Peyer's patch (tissue), 4 donors: Measurements from ENCODE around the gene TBC1D30. TPM values are rescaled to one million over a fixed set of nuclear protein-coding genes. Genes with fewer than 3 reads are reported as not detected.

Source experiments
- DNase-seq, 3 donors: peaks; one replicate each; pipeline ENCODE4 v3.0.0-alpha.2; 2017 to 2019
- H3K27ac ChIP-seq, 4 donors: fragments of 200-600 bp; sonication (generic); one replicate each; pipeline ENCODE4 v1.5.1; 2016 to 2019
- H3K27me3 ChIP-seq, 2 donors: fragments of 200-600 bp; sonication (generic); one replicate each; pipeline ENCODE4 v1.5.1; 2019
- H3K36me3 ChIP-seq, 3 donors: fragments of 200-600 bp; sonication (generic); one replicate each; pipeline ENCODE4 v1.5.1; 2016 to 2019
- H3K4me1 ChIP-seq, 4 donors: fragments of 200-600 bp; sonication (generic); one replicate each; pipeline ENCODE4 v1.5.1; 2016 to 2019
- H3K4me3 ChIP-seq, 4 donors: fragments of 200-600 bp; sonication (generic); 1 replicate in 3 of 4; 2 replicates in 1 of 4; pipeline ENCODE4 v1.5.1; 2016 to 2019; ENCODE audit warnings: mild to moderate bottlenecking in 1 of 4
- H3K9me3 ChIP-seq, 4 donors: fragments of 200-600 bp; sonication (generic); one replicate each; pipeline ENCODE4 v1.5.1; 2016 to 2019; ENCODE audit warnings: mild to moderate bottlenecking in 1 of 4
- CTCF ChIP-seq, 6 experiments: fragments of 450-650 bp in 4 of 6; fragments of 200-600 bp in 2 of 6; sonication (generic) in 1 of 6; IDR thresholded peaks; one replicate each; pipeline ENCODE4 v1.5.1; 2017 to 2019; ENCODE audit warnings: antibody characterized with exemption in 6 of 6, mild to moderate bottlenecking in 3 of 6, moderate library complexity in 1 of 6
- POLR2A ChIP-seq, 2 donors: fragments of 450-650 bp; IDR thresholded peaks; one replicate each; pipeline ENCODE4 v1.5.1; 2017; ENCODE audit warnings: antibody characterized with exemption in 2 of 2, mild to moderate bottlenecking in 2 of 2, moderate library complexity in 2 of 2
- total RNA-seq, 4 donors: library from RNA; depleted of rRNA; stranded (reverse); fragments of >200 nt; gene quantifications; one replicate each; pipeline ENCODE4 v1.1.0, GENCODE V29; 2016

The TBC1D30 gene
- total RNA-seq, 4 donors from 2014 or later: 7.8 to 16.8 (median 10.9) TPM

- no peaks in the 10 kb centered on the region for H3K36me3 ChIP-seq
- H3K27ac ChIP-seq: no peak overlapping the region
- H3K27me3 ChIP-seq: peaks cover 0 to 7% of the 10 kb centered on the region in 2 donors
- H3K4me3 ChIP-seq: no peak overlapping the region
- TF ChIP-seq CTCF (IDR thresholded peaks at IDR 0.05) (no peak), POLR2A (IDR thresholded peaks at IDR 0.05) (no peak)
- no peak for DNase-seq
- peaks cover 0 to 9% (median 5%) of the 10 kb centered on the region in 4 donors for H3K4me1 ChIP-seq
- no peaks in the 10 kb centered on the region for H3K9me3 ChIP-seq
These were observed 4.5 kb upstream of the TBC1D30 start for GRCh38 chr12:64819816-64820402.

- H3K9me3 ChIP-seq: no peaks in the 10 kb centered on the region
- H3K4me1 ChIP-seq: peaks cover 0 to 16% (median 10%) of the 10 kb centered on the region in 4 donors
- H3K27ac ChIP-seq: no peak overlapping the region
- TF ChIP-seq CTCF (IDR thresholded peaks at IDR 0.05) (no peak), POLR2A (IDR thresholded peaks at IDR 0.05) (no peak)
- H3K36me3 ChIP-seq: no peaks in the 10 kb centered on the region
- H3K4me3 ChIP-seq: no peak overlapping the region
- H3K27me3 ChIP-seq: peaks cover 0 to 14% of the 10 kb centered on the region in 2 donors
- no peak for DNase-seq
These were observed 3.9 kb upstream of the TBC1D30 start for GRCh38 chr12:64820593-64820992.

DNA sequence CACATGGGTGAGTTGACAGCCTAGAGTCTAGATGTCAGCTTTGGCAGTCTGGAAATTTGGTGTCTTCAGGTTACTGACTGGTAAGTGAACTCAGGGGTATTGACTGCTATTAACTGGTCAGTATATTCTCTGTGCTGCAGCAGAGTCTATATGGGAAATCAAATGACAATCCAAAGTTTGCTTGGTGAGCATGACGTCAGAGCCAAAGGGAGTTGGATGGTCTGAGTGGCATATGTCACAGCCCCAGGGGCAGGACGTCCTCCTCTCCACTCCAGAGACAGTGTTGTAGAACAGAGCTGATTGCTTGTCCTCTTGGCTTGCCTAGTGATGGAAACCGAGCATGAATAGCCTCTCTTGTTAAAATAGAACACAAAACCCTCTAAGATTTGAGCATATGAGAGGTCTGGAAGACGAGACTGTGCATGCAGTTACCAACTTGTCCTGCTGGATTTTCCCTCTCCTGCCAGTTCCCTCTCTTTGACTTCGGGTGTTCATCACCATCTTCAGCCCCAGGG is 3.3 kb upstream of the TBC1D30 start:
- Histone ChIP-seq H3K27ac (no peak overlapping the region), H3K9me3 (no peaks in the 10 kb centered on the region), H3K36me3 (no peaks in the 10 kb centered on the region), H3K27me3 (peaks cover 0 to 17% of the 10 kb centered on the region in 2 donors), H3K4me1 (peaks cover 0 to 19% (median 11%) of the 10 kb centered on the region in 4 donors), H3K4me3 (no peak overlapping the region)
- DNase-seq: no peak
- TF ChIP-seq CTCF (IDR thresholded peaks at IDR 0.05) (no peak), POLR2A (IDR thresholded peaks at IDR 0.05) (no peak)

DNA sequence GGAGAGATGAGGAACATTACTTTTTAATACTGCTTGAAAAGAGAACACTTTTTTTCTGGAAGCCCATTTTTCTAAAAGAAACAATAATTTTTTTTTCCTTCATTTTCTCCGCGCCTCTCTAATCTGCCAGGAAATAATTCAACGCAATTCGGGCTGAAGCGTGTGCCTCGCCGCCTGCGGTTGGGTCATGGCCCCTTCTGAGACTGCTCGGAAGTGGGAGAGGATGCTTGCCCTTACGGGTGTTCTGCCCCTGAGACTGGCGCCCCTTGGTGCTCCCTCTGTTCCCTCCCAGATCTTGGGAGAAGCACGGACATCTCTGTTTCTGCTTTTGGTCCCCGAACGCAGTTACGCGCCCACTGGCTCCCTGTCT is 332 bp upstream of the TBC1D30 start:
- TF ChIP-seq CTCF (IDR thresholded peaks at IDR 0.05): no peak
- TF ChIP-seq POLR2A (IDR thresholded peaks at IDR 0.05): no peak
- Histone ChIP-seq H3K36me3 (no peaks in the 10 kb centered on the region), H3K27me3 (peaks cover 0 to 17% of the 10 kb centered on the region in 2 donors), H3K4me3 (peak overlapping the region; percentile 15 to 52 (median 44)), H3K9me3 (no peaks in the 10 kb centered on the region), H3K27ac (no peak overlapping the region), H3K4me1 (peaks cover 0 to 19% (median 11%) of the 10 kb centered on the region in 4 donors)
- DNase-seq: no peak

DNA sequence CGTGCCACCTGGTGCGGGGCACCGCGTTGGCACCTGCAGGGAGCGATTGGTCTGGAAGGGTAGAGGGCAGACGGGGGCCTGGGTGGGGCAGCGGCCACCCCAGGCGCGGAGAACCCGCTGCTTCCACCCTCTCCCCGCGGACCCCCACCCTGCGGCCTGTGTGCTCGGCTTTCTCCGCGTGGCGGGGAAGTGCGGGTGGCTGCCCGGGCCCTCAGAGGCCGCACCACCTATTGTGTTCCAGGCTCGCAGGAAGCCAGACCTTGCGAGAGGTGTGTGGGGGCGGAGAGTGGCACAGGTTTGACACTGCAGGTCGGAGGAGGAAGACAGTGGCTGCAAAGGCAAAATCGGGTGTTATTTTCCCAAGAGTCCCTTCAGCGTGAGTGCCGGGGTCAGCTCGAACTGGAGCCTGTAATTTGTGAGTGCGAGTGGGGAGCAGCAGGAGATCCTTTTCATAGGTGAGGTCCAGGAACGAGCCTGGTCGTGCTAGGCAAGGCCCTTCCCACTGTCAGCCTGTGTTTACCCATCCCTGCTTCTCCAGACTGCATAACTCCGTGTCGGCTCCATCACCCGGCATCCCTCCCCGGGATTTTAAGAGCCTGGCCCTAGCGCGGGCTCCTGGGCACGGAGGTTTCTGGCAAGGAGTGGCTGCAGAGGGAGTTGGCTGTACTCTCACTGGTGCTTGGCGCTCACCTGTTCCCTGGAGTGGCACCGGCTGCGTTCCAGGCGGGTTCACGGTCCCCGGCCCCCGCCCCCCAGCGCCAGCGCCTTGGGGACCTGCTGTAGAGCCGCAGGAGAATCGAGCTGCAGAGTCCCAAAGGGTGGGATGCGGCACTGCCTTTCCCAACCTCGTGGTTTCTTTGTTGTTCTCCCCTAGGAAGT is 935 bp downstream of the TBC1D30 start:
- no peak for TF ChIP-seq POLR2A (IDR thresholded peaks at IDR 0.05)
- no peak for TF ChIP-seq CTCF (IDR thresholded peaks at IDR 0.05)
- DNase-seq: no peak
- Histone ChIP-seq H3K9me3 (no peaks in the 10 kb centered on the region), H3K27ac (no peak overlapping the region), H3K4me3 (peak overlapping the region in 3 of 4 donors; percentile 38 to 52 (median 50)), H3K27me3 (peaks cover 0 to 17% of the 10 kb centered on the region in 2 donors), H3K4me1 (peaks cover 0 to 19% (median 11%) of the 10 kb centered on the region in 4 donors), H3K36me3 (no peaks in the 10 kb centered on the region)
